ENCODE measurements around the gene SLC25A39.

The SLC25A39 gene

DNA sequence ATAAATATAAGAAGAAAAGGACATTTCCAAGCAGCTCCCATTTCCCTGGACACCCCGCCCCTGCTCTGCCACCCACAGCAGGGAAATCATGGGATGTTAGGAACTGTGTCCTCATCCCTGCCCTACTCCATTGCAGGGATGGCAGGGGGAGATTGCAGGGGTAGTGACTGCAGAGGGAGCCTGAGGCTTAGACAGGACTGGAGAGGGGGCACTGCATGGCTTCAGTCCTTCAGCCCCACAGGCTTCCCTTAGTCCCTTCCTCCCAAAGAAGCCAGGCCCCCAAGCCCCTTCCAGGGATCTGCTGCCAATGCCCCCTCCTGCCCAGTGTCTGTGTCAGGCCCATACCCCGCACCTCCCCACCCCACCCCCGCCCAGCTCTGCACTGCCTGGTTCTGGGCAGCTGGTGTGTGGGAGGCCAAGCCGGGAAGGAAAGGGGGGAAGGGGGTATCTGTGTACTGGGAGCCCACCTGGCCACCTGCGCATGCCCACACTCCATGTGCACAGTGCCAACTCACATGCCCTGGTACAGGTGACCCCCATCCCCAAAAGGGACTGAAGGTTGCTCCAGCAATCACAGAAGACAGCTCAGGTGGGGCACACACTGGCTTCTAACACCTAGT is 13.0 kb downstream of the SLC25A39 start:
- no peak for DNase-seq

DNA sequence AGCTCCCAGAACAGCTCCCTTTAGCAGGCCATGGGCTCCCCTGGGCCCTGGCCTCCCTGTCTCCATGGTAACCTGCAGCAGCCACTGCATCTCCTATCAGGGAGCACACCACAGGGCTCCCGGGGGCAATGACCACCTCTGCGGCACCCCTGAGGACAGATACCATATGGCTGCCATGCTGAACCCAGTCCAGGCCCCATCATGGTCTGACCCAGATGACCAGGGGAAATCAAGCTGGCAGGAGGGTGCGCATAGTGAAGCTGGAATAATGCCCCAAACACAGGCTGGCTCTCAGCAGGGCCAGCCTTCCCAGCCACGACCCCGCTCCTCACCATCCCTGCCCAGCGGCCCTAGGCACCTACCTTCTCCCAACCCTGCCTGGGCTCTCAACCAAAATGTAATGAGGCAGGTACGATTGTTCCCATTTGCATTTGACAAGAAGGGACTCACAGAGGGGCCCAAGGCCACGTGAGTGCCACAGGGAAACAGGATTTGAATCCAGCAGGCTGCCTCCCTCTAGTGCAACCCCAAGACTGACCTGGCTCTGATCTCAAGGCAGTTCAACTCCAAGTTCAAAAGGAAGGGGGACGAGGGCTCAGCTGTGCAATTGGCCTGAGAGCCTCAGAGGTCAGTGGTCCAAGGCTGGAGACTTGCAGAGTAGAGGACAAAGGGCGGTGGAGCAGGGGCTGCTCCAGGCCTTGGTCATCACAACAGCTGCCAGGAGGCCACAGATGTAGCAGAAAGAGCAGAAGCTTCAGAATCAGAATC is 13.8 kb downstream of the SLC25A39 start:
- DNase-seq = no peak

DNA sequence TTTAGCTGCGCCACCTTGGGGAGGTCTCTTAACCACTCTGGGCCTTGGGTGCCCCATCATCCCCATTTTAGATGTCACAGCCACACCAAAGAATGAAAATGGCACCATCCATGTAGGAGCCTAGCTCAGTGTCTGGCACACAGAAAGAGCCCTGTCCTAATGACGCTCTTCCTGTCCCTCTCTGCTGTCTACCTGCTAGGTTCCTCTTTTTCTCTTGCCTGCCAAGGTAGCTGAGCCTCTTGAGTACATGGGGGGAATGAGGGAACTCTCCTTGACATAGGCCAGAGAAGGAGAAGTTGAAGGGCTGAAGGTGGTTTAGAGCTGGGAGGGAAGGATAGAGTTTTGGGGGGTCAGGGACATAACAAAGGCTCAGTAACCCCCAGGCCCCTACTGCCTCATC is 14.4 kb downstream of the SLC25A39 start:
- no peak for DNase-seq

DNA sequence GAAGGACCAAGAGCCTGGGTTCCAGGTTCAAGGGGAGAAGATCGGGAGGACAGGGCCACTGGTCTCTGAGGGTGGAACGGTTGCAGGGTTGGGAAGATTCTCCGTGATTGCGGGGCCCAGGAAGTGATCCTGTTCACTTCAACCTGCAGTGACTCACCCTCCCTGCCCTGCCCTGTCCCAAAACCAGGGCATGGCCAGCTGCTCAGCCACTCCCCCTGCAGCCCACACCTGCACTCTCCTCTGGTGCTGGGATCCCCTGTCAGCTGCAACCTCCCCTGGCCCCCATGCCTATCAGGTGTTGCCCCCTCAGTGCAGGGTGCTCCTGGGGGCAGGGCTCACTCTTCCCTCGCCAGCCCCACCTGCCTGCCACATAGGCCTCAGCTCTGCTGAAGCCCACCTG is 15.2 kb downstream of the SLC25A39 start:
- no peak for DNase-seq

DNA sequence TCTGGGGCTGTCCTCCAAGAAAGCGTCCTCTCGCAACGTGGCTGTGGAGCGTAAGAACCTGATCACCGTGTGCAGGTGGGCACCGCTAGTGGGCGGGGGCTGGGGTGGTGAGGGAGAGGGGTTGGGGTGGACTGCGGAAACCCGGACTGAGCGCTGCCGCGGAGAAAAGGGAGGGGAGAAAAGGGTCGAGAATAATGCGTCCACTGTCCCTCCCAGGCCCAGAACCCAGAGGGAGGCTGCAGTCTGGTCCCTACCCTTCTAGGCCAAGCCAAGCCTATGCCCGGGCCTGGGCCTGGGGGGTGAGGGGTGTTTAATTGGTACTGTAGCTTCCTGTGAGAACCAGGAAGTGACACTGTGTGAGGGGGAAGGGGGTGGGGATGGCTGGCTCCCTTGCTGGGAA is 15.8 kb downstream of the SLC25A39 start:
- DNase-seq = no peak

DNA sequence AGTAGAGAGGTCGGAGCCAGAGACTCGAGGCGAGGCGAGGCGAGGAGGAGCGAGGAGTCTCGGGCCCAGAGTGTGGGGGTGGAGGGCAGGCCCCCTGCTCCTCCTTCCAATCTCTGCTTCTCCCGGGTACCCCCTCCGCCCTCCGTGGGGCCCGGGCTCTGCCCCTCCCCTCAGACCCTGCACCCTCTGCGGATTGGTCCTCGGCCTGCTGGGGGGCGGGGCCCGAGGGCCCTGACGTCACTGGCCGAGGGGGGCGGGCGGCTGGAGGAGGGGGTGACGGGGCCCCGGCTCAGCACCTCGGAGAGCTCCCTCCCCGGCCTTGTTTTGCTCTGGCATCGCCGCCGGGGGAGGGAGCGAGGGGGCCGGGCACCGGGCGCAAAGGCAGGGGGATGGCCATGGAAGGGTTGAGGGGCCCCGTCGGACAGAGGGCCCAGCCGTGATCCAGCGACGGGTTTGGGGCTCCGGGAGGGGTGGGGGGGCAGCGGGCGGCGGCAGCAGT is 16.3 kb downstream of the SLC25A39 start, which contains the start of gene RUNDC3A:
TSS of gene RUNDC3A (plus strand) at position 282 of the 499 bp plus-strand sequence. CDS start 232 bp downstream, outside the sequence.
- DNase-seq = peak; percentile 78

DNA sequence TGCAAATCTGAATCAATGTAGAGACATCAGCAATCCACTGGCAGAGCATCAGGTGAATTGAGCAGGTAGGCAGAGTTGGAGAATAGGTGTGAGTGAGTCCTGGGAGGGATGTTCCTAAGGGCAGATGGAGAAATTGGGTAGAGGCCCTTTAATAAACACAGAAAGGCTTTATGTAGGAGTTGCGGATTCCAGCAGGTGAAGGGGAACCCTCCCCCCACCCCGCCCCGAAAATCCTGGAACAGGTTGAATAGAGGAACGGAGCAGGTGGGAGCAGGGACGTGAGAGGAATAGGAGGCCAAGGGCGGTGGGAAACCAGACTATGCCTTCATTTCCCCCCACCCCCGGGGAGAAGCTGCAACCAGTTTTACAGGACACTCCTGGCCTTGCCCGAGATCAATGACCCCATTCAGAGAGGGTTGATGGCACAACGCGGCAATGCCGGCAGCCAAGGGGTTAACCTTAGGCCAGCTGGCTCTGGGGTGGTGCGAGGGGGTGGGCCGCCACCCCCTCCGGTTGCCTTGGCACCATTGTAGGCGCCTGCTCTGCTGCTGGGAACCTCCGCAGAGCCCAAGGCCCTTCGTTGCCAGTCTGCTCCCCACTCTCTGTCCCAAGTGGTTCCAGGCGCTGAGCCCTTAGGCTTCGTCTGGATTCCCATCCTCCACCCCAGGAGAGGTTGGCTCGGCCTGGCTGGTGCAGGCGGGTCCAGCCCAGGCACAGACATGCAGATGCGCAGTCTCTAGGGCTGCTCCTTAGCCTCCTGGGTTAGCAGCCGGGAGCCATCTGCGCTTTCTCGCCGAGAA is 17.0 kb downstream of the SLC25A39 start:
- peak; percentile 64 for DNase-seq

DNA sequence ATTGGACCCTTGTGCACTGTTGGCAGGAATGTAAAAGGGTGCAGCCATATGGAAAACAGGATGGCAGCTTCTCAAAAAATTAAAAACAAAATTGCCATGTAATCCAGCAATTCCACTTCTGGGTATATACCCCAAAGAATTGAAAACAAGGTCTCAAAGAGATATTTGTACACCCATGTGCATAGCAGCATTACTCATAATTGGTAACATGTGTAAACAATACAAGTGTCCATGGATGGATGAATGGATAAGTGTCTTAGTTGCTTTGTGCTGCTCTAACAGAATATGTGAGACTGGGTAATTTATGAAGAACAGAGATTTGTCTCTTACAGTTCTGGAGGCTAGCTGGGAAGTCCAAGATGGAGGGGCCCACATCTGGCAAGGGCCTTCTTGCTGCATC is 20.0 kb downstream of the SLC25A39 start:
- no peak for DNase-seq

DNA sequence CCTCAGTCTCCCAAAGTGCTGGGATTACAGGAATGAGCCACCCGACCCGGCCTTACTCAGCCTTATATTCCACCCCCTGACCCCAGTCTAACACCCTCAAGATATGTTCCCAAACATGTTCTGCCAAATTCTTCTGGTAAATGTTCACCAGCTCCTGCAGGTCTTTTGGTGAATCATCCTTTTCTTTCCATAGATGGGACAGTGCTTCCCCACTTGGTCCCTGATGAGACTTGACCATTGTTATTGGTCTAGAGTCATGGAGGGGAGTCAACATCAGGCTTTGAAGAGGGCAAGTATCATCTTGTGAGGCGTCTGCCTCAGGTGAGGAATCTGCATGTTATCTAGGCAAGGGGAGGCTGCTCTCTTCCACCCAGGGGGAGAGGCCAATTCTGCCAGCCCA is 26.6 kb downstream of the SLC25A39 start:
- no peak for DNase-seq

DNA sequence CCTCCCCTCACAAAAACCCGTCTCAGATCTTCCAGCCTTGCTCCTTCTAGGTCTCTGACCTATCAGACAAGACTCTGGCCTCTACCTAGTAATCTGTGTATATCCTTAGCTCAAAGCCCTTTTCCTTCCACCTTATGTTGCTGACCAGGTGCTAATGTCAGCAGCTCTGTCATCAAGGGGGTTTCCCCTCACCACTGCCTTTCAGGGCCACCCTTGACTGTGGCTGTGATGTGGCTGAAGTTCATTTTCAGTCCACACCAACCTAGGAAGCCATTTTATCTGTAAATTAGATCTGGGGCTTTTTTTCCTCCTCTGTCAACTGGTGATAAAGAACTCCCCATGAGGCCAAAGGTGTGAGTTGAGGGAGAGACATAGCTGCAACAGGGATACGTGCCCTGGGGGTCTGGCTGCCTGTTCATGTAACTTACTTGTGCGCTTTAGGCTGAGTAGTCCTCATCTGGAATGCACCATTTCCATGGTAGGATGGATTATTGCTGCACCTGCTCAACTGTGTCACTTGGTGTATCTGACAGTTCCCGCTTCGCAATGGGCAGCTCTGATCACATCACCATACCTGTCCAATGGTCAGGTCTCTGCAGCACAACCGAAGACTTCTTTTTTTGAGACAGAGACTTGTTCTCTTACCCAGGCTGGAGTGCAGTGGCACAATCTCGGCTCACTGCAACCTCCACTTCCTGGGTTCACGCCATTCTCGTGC is 31.0 kb downstream of the SLC25A39 start:
- no peak for DNase-seq

DNA sequence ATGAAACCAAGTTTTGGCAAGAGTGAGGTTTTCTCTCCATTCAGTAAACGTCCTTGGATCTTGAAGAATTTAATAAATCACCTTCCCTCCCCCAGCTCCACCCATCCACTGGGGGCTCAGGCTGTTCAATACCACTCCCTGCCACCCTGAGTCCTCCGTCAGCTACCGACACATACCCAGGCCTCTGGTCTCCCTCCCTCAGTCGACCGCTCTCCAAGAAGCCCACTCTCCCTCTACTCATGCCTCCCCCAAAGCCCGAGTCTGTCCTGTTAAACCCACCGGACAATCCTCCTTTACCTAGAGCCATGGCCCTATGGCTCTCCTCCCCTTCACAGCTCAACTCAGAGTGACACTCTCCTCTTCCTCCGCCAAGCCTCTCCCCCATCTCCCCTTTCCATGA is 37.0 kb downstream of the SLC25A39 start:
- DNase-seq = no peak

DNA sequence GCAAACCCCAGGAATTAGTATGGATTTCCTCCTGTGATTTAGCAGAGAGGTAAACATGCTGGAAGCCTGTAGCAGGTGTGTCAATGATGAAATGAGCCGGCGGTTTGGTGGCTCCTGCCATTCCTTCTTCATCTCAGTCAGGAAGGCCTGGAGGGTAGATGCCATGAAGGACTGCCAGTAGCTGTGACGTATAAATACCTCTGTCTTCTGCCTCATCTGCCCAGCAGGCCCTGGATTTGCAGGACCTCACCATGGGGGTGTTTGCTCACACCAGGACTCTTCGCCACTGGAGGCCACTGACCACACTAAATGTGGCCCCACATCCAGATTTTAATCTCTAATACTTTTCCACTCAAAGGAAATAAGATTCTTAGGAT is 40.6 kb downstream of the SLC25A39 start:
- no peak for DNase-seq

DNA sequence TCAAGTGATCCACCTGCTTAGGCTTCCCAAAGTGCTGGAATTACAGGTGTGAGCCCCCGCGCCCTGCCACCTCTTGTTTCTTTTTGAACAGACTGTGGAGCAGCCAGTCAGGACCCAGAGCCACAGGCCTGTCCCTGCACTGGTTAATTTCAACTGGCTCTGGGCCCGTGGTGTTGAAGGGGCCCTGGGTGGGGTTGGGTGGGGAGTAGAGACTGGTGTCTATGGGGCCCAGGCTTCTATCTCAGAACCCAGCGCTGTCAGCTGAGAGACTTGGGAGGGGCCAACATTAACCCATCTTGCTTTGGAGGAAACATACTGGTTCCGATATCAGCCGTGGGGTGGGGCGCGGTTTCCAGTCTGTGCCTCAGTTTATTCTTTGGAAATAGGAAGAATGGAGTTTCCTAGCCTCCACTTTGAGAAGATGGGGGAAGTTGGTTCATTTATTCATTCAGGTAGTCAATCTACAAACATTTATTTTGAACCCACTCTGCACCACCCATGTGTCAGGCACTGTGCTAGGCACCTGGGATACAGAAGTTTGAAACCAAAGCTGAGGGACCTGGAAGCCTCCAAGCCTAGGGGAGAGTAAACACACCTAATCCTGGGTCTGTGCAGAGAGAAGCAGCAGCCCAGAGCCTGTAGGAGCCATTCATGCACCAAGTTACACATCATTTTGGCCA is 41.1 kb downstream of the SLC25A39 start:
- DNase-seq = no peak

DNA sequence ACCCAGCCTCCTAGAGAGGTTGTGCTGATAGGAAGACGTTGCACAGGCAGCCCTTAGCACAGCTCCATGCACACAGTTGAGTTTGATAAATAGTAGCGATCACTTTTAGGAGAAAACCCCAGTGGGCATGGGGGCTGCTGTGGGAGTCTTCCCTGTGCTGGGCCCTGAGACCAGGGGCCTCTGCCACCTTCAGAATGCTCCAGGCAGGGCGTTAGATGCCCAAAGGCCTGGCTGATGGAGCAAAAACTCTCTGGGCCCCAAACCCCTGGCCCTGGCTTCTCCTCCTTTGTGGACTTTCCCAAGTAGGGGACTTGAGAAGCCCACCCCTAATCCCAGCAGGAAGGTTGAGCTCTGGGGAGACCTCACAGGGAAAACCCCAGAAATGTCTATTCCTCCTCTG is 42.4 kb downstream of the SLC25A39 start:
- no peak for DNase-seq

DNA sequence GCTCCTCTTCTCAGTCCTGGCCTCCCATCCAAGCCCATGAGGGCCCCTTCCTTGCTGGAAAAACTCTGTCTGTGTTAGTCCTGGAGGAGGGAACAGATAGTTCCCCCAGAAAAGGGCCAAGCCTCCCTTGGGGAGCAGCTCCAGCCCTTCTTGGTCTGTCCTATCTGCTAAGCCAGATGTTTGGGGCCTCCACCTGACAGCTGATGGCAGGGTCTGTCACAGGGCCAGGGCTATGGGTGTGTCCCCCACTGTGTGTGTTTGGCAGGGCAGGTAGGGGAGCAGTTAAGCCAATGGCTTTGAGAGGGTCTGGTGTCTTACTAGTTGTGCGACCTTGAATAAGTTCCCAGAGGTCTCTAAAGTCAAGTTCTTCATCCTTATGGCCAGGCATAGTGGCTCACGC is 43.1 kb downstream of the SLC25A39 start:
- DNase-seq = no peak

DNA sequence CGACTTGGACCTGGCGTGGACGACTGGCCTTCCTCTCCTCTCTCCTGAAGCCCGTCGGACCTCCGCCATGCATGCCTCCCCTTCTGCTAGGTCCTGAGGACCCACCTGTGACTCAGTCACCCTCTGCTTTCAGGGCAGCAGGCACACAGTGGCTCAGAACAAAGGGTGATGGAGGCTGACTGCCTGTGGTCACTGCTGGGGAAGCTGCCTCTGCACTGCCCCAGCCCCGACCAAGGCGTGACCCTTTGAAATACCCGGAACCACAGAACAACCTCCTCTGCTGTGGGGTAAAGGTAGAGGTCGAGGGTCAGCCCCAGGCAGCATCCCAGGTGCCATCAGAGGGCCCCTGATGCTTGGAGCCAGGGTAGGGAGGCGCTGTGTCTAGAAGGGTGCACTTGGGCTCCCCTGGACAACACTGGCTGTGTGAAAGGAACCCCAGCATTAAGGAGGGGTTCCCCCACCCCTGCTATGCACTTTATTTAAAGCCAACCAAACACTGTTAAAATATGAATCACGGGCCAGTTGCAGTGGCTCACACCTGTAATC is 44.2 kb downstream of the SLC25A39 start:
- no peak for DNase-seq

DNA sequence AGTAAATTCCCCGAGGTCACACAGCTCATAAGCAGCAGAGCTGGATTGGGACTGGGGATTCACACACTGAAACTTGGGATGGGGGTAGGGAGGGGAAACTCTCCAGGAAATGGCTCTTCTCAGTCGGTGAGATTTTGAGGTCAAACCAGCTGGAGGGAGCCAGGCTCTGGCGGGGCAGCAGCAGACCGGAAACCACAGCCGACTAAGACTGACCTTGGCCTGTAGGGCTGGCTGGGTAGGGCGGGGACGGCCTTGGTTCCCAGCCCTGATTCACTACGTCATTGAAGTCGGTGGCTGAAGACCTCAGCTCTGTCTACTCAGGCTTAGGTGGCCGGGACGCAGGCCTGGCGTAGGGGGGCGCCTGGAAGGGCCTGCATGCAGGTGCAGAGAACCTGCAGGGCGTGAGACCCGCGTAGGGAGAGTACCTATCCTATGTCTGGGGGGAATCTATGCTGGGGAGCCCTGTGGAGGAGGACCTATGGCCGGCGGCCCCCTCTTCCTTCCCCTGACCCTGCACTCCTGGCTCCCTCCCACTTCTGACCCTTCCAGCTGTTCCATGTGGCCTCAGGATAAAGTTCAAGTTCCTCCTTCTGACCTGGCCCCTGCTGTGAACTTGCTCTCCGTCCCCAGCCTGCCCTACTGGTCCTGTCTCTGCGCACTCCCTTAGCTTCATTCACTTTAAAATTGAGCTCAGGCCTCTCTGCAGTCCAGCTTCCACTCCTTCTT is 44.8 kb downstream of the SLC25A39 start:
- DNase-seq = no peak

DNA sequence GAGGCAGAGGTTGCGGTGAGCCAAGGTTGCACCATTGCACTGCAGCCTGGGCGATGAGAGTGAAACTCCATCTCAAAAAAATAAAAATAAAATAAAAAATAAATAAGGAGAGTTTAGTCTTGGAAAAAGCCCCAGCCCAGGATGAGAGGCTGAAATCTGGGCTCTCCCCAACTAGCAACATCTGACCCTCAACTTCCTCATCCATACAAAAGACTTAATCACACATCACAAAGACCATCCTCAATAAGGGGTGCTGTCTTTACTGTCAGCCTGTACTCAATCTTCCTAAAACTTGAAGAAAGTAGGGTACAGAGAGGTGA is 45.3 kb downstream of the SLC25A39 start:
- no peak for DNase-seq

DNA sequence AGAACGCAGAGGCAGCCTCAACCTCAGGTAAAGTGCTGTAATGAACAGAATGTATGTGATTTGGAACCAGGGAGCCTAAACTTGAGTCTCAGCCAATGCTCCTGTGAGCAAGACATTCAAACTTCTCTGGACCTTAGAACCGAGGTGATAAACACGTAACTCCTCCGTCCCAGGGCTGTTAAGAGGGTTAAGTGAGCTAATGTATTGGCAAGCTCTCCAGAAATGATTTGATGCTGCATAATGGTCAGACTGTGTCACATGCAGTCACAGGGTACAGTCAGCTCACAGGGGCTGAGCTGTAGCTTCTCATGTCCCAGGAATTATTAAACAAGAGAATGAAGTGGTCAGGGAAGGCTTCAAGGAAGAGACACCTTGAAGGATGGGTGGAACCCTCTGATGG is 46.6 kb downstream of the SLC25A39 start:
- no peak for DNase-seq

DNA sequence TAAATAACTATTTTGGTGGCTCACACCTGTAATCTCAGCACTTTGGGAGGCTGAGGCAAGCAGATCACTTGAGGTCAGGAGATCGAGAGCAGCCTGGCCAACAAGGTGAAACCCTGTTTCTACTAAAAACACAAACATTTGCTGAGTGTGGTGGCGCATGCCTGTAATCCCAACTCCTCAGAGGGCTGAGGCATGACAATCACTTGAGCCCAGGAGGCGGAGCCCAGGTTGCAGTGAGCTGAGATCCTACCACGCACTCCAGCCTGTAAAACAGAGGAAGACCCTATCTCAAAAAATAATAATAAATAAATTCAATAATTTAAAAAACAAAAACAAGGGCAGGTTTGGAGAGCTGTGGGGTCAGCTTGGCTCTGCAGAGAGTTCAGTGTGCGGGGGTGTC is 51.0 kb downstream of the SLC25A39 start:
- DNase-seq = no peak

DNA sequence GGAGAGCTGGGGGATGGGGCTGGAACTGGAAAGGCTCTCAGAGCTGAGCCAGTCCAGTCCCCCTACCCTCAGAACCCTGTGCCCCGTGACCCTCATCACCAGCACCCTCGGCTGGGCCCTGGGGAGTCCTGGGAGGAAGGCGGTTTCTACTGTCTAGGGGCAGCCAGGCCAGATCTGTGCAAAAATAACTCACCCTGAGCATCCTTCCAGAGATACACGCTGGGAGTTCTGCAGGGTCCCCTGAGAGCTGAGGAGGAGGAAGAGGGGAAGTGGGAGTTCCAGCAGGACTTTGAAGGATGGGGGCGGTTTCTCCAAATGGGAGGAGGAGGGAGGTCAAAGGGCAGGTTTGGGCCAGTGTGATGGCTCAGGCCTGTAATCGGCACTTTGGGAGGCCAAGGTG is 51.7 kb downstream of the SLC25A39 start:
- no peak for DNase-seq

Measured in DMS 273 treated with DMSO at 0.1 percent for 48 hours (cell line).